ENCODE results near the gene ZNF709.
"Not testable (repeated sequence)": the region's sequence is repeated elsewhere in the genome, so short reads cannot be mapped to it uniquely, and the experiment has no call there.

The ZNF709 gene

GRCh38 chr19:12495002-12495802 lies 10.6 kb upstream of the ZNF709 start:
- TF ChIP-seq CTCF (IDR thresholded peaks at IDR 0.05; ENCODE audit: extremely low read depth, missing control alignments), result no peak
- peak; percentile 88 for DNase-seq (ENCODE audit: low spot score)

- TF ChIP-seq CTCF (IDR thresholded peaks at IDR 0.05; ENCODE audit: extremely low read depth, missing control alignments), result no peak
- DNase-seq (ENCODE audit: low spot score), result no peak
These were observed 9.7 kb upstream of the ZNF709 start for GRCh38 chr19:12494260-12494860.

- DNase-seq (ENCODE audit: low spot score), result not testable (repeated sequence)
These were observed 1.7 kb upstream of the ZNF709 start for GRCh38 chr19:12486265-12486783.

GRCh38 chr19:12485571-12485970 lies 955 bp upstream of the ZNF709 start:
- no peak for TF ChIP-seq CTCF (IDR thresholded peaks at IDR 0.05; ENCODE audit: extremely low read depth, missing control alignments)
- DNase-seq (ENCODE audit: low spot score), result no peak

- no peak for TF ChIP-seq CTCF (IDR thresholded peaks at IDR 0.05; ENCODE audit: extremely low read depth, missing control alignments)
- no peak for DNase-seq (ENCODE audit: low spot score)
These were observed 418 bp upstream of the ZNF709 start for GRCh38 chr19:12485052-12485416.

GRCh38 chr19:12484011-12484370 lies 625 bp downstream of the ZNF709 start:
- no peak for DNase-seq (ENCODE audit: low spot score)
- no peak for TF ChIP-seq CTCF (IDR thresholded peaks at IDR 0.05; ENCODE audit: extremely low read depth, missing control alignments)

GRCh38 chr19:12482509-12482886 lies 2.1 kb downstream of the ZNF709 start:
- no peak for DNase-seq (ENCODE audit: low spot score)
- TF ChIP-seq CTCF (IDR thresholded peaks at IDR 0.05; ENCODE audit: extremely low read depth, missing control alignments), result no peak

All from GM20000 (cell line).